HG02798 (cell line): Measurements from ENCODE around the gene PRELID1.

ENCODE experiments used
- ATAC-seq: cut with Tn5 transposase; IDR thresholded peaks from one replicate; pipeline ENCODE4 v1.9.1; 2021; ENCODE audit warnings: mild to moderate bottlenecking; ENCODE audit not compliant: unreplicated experiment, poor library complexity

The PRELID1 gene

GRCh38 chr5:177354256-177354655, 50.7 kb downstream of the PRELID1 start:
- ATAC-seq: no peak

- no peak for ATAC-seq
Observed at GRCh38 chr5:177354711-177355110, 51.1 kb downstream of the PRELID1 start.

- ATAC-seq: no peak
Observed at GRCh38 chr5:177355162-177355867, 51.7 kb downstream of the PRELID1 start.

- no peak for ATAC-seq
Observed at GRCh38 chr5:177355868-177356168, 52.2 kb downstream of the PRELID1 start.
